ENCODE data around the gene TSPAN10. TPM values are rescaled to one million over a fixed set of nuclear protein-coding genes. Genes with fewer than 3 reads are reported as not detected.

TSPAN10 gene
- total and polyA plus RNA-seq, 2 of the 13 experiments (the other 11 are each of a cell fraction or from before 2014, with no cell fraction given) = 0.54 to 0.75 TPM

DNA sequence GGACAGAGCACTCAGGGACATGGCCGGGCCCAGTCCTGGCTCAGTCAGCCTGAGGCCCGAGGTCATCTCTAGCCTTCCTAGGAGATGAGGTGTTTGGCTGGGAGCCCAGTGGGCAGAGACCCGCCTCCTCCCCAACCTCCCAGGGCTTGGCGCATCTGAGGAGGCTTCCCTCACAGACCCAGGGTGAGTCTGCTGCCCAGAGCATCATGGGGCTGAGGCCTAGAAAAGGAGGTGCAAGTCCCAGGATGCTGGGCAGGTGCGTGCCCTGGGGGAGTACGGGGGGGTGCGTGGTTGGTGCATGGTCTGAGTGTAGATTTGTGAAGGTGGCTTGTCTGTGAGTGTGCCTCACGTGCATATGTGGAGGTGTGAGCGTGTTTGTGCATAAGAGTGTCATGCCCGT, 14.7 kb downstream of the TSPAN10 start:
- intact Hi-C loops (cut with micrococcal nuclease; ENCODE audit: unreplicated experiment) = no loop called here
- Histone ChIP-seq H3K36me3 (replicated peaks in 1 of 2; ENCODE audit: control insufficient read depth in 1 of 2, insufficient read depth in 2 of 2, low read length in 2 of 2) (no peaks in the 10 kb centered on the region), H3K4me3 (replicated peaks in 1 of 3; ENCODE audit: insufficient read depth in 1 of 3, low read depth in 2 of 3, low read length in 3 of 3) (peak overlapping the region in 1 of 3 experiments; percentile 27; a peak in 1 of 6 replicates), H3K4me1 (ENCODE audit: insufficient read depth, low read length) (peaks cover 50% of the 10 kb centered on the region), H4K20me1 (ENCODE audit: insufficient read depth, low read length) (no peaks in the 10 kb centered on the region), H3K27me3 (ENCODE audit: control insufficient read depth in 1 of 2, insufficient read depth in 2 of 2, low read length in 2 of 2) (peaks cover 0 to 17% of the 10 kb centered on the region in 2 experiments; a peak in 3 of 5 replicates), H3K27ac (ENCODE audit: extremely low read length, insufficient read depth, low read length) (no peak overlapping the region), H3K79me2 (ENCODE audit: insufficient read depth, low read length) (no peaks in the 10 kb centered on the region), H2AFZ (ENCODE audit: low read length) (no peak overlapping the region), H3K9ac (ENCODE audit: insufficient read depth, low read depth, low read length) (no peak overlapping the region), H3K9me3 (ENCODE audit: low read length) (peaks cover 6% of the 10 kb centered on the region; the same call in 1 of the 2 replicates), H3K4me2 (ENCODE audit: low read depth, low read length) (peak overlapping the region; percentile 41)
- no TSS peak for BruUV-seq (replicated peaks)
- ATAC-seq (peak; percentile 59), FAIRE-seq (peak; percentile 67), DNase-seq (ENCODE audit: low spot score) (peak; percentile 59)
- 38% methylated on average over 10 of the region's 10 CpGs for WGBS (ENCODE audit: low lambda C conversion rate)
- ChIA-PET CTCF (ENCODE audit: low intra/inter-chr PET ratio, low total read pairs) (no interaction called here), POLR2A (interaction anchor here (1.8 kb wide), 1 partner anchor 16 kb away, joined by 5 read pairs; the partner anchor contains the start of genes NPLOC4 and TSPAN10)
- in situ Hi-C loops (cut with HindIII; ENCODE audit: extremely low pct_ligation_motif_present, low pct_unique_long_range_greater_than_20kb) = no loop called here
- TF ChIP-seq MEF2D (CRISPR knock-in tag; IDR thresholded peaks at IDR 0.05) (no peak), GABPB1 (CRISPR knock-in tag; IDR thresholded peaks at IDR 0.05) (0 out of 2 replicates have a peak, but pooled peaks have one; percentile 7), ZFP82 (CRISPR knock-in tag; IDR thresholded peaks at IDR 0.05; ENCODE audit: borderline replicate concordance) (no peak), CBX1 (IDR thresholded peaks at IDR 0.05; ENCODE audit: low read depth) (no peak), SAP130 (CRISPR knock-in tag; IDR thresholded peaks at IDR 0.05; ENCODE audit: low read depth) (peak; percentile 15; the same call in 1 of the 2 replicates), ZSCAN25 (CRISPR knock-in tag; IDR thresholded peaks at IDR 0.05) (no peak), MBNL3 (CRISPR knock-in tag; conservative IDR thresholded peaks at IDR 0.05) (no peak), SRSF9 (IDR thresholded peaks at IDR 0.05; ENCODE audit: borderline replicate concordance, insufficient read depth, low read depth, low read length, poor library complexity, severe bottlenecking) (no peak), ZNF850 (CRISPR knock-in tag; conservative IDR thresholded peaks at IDR 0.05) (no peak), SSRP1 (CRISPR knock-in tag; IDR thresholded peaks at IDR 0.05) (no peak), RXRA (CRISPR knock-in tag; IDR thresholded peaks at IDR 0.05) (0 out of 2 replicates have a peak, but pooled peaks have one; percentile 31)
- TF ChIP-seq, protein P1, sequence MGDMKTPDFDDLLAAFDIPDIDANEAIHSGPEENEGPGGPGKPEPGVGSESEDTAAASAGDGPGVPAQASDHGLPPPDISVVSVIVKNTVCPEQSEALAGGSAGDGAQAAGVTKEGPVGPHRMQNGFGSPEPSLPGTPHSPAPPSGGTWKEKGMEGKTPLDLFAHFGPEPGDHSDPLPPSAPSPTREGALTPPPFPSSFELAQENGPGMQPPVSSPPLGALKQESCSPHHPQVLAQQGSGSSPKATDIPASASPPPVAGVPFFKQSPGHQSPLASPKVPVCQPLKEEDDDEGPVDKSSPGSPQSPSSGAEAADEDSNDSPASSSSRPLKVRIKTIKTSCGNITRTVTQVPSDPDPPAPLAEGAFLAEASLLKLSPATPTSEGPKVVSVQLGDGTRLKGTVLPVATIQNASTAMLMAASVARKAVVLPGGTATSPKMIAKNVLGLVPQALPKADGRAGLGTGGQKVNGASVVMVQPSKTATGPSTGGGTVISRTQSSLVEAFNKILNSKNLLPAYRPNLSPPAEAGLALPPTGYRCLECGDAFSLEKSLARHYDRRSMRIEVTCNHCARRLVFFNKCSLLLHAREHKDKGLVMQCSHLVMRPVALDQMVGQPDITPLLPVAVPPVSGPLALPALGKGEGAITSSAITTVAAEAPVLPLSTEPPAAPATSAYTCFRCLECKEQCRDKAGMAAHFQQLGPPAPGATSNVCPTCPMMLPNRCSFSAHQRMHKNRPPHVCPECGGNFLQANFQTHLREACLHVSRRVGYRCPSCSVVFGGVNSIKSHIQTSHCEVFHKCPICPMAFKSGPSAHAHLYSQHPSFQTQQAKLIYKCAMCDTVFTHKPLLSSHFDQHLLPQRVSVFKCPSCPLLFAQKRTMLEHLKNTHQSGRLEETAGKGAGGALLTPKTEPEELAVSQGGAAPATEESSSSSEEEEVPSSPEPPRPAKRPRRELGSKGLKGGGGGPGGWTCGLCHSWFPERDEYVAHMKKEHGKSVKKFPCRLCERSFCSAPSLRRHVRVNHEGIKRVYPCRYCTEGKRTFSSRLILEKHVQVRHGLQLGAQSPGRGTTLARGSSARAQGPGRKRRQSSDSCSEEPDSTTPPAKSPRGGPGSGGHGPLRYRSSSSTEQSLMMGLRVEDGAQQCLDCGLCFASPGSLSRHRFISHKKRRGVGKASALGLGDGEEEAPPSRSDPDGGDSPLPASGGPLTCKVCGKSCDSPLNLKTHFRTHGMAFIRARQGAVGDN (CRISPR knock-in tag; IDR thresholded peaks at IDR 0.05) = peak; percentile 21; the same call in 1 of the 2 replicates
- TF ChIP-seq, protein P2, sequence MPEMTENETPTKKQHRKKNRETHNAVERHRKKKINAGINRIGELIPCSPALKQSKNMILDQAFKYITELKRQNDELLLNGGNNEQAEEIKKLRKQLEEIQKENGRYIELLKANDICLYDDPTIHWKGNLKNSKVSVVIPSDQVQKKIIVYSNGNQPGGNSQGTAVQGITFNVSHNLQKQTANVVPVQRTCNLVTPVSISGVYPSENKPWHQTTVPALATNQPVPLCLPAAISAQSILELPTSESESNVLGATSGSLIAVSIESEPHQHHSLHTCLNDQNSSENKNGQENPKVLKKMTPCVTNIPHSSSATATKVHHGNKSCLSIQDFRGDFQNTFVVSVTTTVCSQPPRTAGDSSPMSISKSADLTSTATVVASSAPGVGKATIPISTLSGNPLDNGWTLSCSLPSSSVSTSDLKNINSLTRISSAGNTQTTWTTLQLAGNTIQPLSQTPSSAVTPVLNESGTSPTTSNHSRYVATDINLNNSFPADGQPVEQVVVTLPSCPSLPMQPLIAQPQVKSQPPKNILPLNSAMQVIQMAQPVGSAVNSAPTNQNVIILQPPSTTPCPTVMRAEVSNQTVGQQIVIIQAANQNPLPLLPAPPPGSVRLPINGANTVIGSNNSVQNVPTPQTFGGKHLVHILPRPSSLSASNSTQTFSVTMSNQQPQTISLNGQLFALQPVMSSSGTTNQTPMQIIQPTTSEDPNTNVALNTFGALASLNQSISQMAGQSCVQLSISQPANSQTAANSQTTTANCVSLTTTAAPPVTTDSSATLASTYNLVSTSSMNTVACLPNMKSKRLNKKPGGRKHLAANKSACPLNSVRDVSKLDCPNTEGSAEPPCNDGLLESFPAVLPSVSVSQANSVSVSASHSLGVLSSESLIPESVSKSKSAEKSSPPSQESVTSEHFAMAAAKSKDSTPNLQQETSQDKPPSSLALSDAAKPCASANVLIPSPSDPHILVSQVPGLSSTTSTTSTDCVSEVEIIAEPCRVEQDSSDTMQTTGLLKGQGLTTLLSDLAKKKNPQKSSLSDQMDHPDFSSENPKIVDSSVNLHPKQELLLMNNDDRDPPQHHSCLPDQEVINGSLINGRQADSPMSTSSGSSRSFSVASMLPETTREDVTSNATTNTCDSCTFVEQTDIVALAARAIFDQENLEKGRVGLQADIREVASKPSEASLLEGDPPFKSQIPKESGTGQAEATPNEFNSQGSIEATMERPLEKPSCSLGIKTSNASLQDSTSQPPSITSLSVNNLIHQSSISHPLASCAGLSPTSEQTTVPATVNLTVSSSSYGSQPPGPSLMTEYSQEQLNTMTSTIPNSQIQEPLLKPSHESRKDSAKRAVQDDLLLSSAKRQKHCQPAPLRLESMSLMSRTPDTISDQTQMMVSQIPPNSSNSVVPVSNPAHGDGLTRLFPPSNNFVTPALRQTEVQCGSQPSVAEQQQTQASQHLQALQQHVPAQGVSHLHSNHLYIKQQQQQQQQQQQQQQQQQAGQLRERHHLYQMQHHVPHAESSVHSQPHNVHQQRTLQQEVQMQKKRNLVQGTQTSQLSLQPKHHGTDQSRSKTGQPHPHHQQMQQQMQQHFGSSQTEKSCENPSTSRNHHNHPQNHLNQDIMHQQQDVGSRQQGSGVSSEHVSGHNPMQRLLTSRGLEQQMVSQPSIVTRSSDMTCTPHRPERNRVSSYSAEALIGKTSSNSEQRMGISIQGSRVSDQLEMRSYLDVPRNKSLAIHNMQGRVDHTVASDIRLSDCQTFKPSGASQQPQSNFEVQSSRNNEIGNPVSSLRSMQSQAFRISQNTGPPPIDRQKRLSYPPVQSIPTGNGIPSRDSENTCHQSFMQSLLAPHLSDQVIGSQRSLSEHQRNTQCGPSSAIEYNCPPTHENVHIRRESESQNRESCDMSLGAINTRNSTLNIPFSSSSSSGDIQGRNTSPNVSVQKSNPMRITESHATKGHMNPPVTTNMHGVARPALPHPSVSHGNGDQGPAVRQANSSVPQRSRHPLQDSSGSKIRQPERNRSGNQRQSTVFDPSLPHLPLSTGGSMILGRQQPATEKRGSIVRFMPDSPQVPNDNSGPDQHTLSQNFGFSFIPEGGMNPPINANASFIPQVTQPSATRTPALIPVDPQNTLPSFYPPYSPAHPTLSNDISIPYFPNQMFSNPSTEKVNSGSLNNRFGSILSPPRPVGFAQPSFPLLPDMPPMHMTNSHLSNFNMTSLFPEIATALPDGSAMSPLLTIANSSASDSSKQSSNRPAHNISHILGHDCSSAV (CRISPR knock-in tag; IDR thresholded peaks at IDR 0.05; ENCODE audit: borderline replicate concordance) = no peak

All from HepG2 (cell line).